NK-92 (cell line): Measurements from ENCODE around the gene AFF1.

Experiments
- DNase-seq: peaks from one replicate; lab custom pipeline; 2025; ENCODE audit not compliant: unreplicated experiment; lab: John Stamatoyannopoulos, UW

AFF1 gene

DNA sequence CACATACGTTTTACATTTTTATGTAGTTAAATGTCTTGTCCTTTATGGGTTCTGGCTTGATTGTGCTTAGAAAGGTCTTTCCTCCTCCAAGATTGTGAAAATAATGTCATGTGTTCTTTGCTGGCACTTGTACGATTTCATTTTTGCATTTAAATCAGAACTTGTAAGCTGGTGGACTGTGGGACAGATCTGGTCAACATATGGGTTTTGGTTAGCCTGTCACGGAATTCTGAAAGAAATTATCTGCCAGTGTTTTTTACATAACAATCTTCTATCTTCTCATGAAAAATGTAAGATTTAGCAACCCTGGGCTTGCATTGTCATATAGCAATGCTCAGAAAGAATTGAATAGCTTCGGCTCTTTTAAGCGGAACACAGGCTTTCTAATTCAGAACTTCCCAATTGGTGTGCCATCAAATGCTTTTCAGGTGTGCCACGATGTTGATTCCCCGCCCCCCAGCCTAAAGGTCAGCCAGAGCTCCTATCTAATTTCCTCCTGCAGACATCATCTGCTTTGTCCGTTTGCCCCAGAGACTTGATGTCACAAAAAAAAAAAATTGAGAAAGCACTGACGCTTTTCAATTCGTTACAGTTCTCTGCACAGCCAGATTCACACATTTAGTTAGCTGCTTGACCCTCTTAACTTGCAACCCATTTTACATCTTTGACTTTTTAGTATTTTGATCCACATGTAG is 16.2 kb downstream of the AFF1 start:
- no peak for DNase-seq

DNA sequence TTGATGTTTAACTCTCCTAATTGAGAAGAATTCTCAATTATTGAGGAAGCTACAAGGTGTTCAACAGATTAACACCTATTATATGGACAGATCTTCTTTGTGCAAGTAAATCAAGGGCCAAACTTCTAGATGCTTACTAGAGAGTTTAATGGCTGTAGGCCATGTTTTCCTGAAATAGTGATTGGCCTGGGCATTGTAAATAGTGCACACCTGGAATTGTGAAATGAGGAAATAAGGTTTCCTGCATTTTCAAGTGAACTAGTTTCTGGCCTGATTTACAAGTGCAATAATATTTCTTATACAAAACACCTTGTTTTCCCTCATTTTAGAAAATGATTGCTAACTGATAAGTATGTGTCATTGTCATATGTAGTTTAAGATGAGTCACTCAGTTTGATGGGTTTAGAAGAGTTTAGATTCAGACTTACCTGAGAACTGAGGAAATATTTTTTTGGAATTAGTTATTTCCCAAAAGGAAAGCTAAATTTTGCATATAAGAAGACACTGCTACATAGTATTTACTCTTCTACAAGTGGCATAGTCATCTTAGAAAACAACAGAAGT is 21.2 kb downstream of the AFF1 start:
- DNase-seq = no peak

DNA sequence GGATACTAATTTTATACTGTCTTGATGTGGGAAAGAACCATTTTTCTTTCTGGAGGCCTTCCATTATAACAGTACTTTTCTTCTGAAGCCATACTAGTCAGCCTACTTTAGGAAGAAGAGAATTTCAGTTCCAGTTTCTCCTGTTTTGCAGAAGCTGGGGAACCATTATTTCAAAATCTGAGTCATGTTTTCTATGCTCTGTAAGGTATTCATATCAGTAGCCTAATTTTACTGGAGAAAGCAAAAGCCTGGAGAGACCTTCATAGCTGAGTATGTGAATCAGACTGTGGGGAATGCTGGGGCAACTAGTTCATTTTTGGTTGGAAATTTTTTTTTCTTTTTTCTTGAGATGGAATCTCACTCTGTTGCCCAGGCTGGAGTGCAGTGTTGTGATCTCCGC is 22.4 kb downstream of the AFF1 start:
- no peak for DNase-seq

DNA sequence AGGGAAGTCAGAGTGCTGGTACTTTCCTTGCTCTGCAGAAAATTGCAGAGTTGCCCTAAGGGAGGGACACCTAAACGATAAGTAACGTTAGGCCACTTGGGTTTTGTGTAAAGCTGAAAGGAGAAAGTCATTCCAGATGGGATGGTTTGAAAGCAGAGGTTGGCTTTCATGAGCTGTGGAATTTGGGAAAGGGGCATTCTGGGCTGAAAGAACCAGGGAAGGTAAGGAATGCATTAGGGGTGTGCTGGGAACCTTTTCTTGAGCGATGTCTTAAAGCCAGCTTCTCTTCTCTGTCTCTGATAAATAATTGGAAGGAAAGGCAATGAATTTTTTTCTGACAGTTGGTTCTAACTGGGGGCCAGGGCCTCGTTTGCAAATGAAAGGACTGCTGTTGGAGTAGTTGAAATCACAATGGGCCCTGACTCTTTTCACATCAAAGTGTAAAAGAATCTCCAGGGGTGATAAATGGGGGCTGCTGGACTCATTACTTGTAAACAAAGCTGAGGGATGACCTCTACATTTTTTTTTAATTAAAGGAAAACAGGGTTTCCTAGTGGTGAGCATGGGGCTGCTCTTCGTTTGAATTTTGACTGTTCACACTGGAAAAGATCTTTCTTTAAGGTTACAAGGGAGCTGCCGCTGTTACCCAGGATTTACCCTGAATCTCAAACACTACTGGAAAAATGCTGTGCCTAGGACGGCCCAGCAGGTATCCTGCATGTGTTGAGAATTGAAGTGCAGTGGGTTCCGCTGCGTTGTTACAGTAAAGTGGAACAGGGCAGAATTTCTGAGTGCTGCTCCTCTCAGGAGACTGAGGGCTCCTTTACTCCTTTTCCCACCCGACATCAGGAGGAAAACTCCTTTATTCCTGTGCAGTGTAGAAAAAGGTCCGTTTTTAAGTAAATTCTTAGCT is 25.0 kb downstream of the AFF1 start:
- no peak for DNase-seq

DNA sequence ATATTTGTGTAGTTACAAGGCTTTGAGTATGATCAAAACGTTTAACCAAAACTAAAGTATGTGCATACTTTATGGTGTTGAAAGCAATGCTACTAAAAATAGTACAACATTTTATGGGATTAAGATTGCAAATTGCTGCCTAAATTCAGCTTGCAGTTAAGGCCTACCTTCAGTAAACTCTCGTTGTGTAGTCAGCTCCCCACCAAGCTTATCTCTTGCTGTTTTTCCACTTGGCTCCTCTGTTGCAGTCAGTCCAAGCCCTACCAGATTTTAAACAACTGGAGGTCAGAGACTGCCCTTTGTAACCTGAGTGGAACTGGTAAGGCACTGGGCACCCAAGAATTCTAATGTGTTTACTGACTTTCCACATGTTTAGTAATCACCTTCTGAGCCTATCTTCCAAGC is 25.7 kb downstream of the AFF1 start:
- DNase-seq = no peak

DNA sequence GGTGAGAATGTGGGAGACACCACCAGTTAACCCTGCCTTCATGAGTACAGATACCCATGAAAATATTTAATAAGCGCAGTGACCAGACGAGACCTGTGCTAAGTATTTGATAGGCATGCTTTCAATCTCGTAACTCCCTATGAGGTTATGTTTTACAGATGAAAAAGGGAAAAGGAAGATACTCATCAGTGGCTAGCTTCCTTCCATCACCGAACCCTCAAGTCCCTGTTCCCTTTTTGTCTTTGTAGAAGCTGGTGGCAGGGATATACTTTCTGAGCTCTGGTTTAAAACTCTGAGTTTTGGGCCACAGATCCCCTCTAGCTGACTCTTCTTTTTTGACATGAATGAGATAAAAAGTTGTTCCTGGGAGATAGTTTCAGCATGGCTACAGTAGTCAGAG is 26.3 kb downstream of the AFF1 start:
- DNase-seq = no peak

DNA sequence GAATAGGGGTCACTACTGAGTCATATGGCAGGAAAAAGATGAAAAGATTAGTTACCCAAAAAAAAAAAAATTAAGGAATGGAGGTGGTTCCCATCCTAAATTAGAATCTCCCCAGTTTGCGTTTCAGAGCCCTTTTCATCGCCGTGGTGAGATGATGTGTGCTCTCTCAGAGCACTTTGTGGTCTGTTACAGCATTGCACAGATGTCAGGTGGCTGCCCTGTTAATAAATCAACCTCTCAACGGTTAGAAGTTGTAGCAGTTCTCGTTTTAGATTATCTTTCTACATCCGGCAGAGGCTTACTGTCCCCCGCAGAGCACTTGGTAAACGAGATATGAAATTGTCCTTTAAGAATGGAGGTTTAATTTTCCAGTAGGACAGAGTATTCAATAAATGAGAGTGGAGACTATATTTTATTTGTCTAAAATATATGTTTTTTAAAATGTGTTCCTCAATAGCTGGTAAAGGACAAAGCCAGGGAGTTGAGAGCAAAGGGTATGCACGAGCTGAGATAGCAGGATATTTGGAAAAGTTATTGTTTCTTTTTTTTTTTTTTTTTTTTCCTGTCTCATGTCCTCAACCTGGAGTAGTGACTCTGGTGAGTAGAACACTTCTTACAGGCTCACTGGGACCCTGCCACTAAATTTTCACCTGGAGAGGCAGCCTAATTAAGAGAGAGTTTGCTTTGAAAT is 26.9 kb downstream of the AFF1 start:
- no peak for DNase-seq

DNA sequence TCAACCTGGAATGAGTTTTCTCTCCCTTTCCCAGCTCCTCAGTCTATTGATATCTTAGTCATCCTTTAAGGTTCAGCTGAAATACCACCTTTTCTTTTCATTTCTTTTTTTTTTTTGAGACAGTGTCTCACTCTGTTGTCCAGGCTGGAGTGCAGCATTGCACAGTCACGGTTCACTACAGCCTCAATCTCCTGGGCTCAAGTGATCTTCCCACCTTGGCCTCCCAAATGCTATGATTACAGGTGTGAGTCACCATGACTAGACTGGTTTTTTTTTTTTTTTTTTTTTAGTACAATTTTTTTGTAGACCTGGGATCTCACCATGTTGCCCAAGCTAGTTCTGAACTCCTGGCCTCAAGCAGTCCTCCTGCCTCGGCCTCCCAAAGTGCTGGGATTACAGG is 28.9 kb downstream of the AFF1 start:
- no peak for DNase-seq

DNA sequence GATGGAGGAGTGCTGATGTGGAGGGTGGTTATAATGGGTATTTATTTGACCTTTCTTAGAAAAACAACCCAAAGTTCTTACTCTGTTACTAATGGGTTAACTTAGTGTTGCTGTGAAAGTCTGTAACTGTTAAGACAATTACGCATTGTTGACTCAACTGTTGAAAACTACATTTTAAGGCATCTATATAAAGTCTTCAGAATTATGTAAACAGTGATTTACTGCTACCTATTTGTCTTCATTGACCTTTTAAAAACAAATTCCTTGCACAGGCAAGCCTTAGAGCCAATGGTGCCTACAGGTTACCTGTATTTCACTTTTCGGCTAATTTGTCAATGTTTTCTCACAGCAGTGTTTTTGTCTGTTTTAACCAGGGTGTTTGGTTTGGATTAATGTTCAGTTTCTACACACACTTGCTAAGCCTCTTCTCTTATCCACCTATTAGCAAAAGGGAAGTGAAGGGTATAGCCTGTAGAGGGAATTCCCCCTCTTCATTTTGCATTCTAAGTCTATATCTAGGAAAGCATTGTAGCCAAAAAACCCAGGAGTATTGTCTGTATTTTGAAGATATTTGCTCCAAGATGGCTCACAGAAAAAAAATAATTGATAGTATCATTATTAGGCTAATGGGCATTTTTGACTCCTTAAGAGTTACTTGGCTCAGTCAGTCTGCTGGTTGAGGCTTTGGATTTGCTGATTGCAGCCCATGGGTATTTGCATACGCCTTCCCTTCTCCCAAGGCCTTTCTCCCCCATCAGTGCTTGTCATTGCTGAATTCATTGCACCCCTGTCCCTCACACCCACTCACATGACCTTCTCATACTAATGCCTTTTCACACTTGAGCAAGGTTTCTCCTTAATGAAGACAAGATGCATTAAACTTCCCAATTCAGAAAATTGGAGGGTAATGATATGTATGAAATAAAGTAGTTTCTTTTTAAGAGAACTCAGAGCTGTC is 30.5 kb downstream of the AFF1 start:
- DNase-seq = no peak

DNA sequence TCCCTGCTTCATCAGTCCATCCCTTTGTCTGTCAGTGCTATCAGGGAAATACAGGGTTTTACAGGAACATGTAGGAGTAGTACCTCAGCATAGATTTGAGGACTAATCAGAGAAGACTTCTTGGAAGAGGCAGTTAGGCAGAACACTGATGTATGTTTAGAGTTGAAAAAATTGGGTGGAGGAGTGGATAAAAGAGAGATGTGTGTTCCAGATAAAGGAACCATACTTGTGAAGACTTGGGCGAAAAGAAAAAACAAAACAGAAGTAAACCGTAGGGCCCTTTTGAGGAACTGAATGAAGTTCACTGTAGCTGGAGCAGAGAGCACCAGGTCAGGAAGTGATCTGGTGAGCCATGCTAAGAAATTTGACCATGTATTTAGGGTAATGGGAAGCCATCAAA is 32.3 kb downstream of the AFF1 start:
- DNase-seq = no peak

DNA sequence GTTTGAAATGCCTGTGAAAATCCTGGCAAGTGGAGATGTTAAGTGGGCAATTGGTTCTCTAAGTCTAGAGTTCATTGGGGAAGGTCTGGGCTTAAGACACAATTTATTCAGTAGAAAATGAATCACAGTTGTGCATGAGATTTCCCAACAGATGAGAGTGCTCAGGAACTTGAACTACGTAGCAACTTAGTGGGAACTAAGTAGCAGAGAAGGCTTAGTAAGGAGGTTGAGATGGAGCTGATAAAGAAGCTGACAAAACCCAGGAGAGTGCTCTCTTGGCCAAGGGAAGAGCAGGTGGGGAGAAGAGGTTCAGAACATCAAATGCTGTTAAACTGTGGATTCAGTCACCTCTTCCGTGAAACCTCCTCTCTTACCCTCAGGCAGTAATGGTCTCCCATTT is 33.0 kb downstream of the AFF1 start:
- no peak for DNase-seq

DNA sequence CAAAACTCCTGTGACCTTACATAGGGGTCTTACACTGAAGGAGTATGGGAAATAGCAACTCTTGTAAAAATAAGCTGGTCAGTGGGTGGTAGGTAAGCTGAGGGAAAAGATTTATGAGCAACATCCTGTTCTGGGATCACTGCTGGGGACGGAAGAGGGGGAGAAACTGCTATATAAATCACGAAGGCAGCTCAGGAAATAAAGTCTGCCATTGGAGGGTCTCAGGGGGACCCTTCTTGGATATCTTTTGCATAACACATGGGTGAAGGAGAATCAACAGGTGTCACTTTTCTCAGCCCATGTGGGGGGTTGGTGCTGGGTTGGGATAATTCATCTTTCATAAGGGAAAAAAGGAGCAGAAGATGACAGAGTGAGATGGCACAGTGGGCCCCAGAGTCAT is 33.7 kb downstream of the AFF1 start:
- DNase-seq = no peak

DNA sequence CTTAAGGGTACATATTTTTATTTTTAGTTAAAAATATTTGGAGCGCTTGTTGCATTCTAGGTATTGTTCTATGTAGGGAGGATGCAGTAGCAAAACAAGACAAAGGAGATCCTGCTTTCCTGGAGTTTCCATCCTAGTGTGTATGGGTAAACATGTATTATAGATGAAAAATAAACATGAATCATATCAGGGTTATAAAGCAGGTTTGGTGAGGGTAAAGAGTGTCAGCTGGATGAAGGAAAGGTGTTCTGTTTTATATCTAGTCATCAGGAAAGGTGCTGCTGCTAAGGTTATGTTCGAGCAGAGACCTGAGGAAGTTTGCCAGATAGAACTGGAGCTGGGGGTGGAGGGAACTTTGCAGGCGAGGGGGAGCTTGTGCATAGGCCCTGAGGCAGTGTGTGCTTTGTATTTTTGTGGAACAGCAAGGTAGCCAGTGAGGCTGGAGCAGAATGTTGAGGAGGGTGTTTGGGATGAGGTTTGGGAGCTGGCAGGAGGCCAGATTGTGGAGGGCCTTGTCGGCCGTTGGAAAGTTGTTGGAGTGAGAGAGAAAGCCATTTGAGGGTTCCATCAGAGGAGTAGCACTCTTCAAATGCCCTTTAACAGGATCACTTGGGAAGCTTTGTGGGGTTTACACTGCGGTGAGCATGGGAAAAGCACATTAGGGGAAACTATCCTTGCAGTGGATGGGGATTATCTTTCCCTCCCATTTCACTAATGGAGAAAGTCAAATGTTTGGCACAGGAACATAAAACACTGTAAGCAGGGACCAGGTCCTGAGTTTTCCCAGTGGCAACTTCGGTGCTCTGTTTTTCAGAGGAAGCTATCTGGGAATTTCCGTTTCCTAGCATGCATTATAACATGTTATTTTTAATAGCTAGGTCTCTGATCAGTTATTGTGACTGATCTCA is 35.9 kb downstream of the AFF1 start:
- no peak for DNase-seq

DNA sequence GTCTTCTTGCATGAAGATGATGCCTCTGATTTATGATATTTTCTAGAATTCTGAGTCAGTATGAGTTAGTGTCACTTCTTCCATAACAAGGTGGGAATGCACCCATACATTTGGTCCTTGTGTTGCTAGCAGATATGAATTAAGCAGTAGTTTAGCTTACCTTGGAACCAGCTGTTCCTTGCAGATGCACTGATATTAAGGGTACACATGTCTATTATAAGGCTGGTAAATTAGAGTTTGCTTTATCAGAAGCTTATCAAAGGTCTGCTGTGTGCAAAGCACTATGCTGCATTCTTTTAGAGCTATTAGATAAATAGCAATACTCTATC is 36.5 kb downstream of the AFF1 start:
- no peak for DNase-seq

DNA sequence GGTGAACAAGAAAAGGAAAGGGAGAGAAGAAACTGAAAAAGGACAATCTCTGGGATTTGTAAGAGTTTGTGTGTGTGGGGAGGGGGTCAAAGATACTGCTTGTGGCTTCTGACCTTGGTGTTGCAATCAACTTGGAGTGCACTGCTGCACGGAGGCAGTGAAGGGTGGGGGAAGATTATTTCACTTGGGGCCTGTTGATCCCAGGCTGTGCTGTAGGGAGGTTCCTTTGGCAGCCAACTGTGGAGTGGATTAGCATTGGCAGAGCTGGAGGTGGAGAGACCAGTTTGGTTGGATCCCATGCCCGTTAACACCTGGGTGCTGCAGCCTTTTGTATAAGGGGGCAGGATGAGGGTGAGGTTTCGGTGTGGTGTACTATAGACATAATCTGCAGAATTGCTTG is 38.2 kb downstream of the AFF1 start:
- no peak for DNase-seq

DNA sequence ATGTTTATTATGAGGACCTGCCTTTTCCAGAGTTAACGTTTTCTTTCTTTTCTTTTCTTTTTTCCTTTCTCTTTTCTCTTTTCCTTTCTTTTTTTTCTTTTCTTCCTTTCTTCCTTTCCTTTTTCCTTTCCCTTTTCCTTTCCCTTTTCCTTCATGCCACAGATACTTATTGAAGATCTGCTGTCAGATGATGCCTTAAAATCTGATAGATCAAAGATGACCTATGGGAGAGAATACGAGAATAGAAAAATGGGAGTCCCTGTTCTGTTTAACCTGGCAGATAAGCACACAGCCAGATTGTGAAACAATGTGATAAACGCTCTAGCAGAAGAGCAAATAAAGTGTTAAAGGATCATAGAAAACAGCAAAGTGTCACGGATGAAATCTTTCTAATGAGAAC is 38.9 kb downstream of the AFF1 start:
- DNase-seq = no peak

DNA sequence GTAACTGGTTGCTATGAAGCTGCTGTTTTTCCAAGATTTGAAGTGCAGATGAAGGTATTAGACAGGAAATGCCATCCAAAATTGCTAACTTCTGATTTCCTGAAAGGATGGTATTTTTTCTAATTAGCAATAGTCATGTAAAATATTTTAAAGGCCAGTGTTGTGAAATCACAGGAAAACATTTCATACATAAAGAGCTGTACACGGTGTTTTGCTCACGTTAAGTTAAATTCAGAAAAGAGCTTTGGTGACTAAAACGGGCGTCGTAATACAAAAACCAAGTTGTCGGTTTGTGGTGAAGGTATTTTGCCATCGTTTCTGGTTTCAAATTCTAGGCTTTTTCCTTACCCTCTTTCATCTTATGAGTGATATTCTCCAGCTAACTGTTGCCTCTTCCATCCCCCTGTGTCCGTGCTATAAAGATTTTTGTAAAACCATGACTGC is 39.8 kb downstream of the AFF1 start:
- no peak for DNase-seq

DNA sequence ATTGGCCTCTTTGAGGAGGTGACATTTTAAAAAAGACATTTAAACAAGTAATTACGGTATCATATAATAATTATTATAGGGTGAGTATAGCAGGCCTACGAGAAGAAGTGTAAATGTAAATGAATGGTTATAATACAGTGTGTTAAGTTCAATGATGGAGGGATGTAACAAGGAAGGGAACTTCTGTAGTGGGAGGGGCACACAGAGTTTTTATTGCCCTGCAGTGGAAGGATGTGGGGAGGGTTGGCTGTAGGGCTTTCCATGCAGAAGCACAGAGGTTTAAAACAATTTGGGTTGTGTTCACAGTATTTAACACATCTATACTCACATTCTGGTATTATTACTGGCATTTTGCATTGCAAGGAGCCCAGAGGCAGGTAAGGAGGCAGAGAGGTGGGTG is 41.1 kb downstream of the AFF1 start:
- no peak for DNase-seq

DNA sequence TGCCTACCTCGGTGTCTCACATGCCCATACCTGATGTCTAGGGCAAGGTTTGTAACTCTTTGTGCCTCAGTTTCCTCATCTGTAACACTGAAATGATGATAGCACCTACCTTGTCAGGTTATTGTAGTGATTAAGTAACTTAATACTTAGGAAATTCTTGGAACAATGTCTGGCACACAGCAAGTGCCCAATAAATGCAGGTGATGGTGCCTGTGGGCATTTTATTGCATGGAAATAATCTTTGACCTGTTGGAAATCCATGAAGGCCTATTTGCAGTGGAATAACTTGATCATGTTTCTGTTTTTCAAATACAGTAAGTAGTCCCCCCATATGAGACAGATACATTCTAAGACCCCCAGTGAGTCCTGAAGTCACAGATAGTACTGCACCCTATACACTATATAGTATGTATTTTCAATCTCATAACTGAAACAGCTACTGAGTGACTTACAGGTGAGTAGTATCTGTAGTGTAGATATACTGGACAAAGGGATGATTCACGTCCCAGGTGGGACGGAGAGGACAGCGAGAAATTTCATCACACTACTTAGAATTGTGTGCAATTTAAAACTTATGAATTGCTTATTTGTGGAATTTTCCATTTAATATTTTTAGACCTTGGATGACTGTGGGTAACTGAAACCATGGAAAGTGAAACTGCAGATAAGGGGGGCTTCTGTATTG is 42.1 kb downstream of the AFF1 start:
- DNase-seq = no peak
